Stomach (tissue), 9 donors: ENCODE measurements around the gene ZNF576. TPM values are rescaled to one million over a fixed set of nuclear protein-coding genes. Genes with fewer than 3 reads are reported as not detected.
A peak's percentile ranks its signal among the peaks of the same experiment; 100 is the strongest.

Experiments used
- DNase-seq, 2 donors: peaks; one replicate each; pipeline versions ENCODE4 v3.0.0 to v3.0.0-alpha.2; 2013 to 2019
- H3K27ac ChIP-seq, 5 donors: fragments of 200-600 bp in 4 of 5; sonication (generic) in 4 of 5; one replicate each; pipeline ENCODE4 v1.5.1; 2013 to 2019; ENCODE audit warnings: mild to moderate bottlenecking in 1 of 5, moderate library complexity in 1 of 5
- H3K27me3 ChIP-seq, 3 donors: fragments of 200-600 bp; sonication (generic); one replicate each; pipeline ENCODE4 v1.5.1; 2017 to 2019; ENCODE audit warnings: mixed run types in 1 of 3
- H3K36me3 ChIP-seq, 4 donors: fragments of 200-600 bp; sonication (generic); 1 replicate in 3 of 4; 2 replicates in 1 of 4; pipeline ENCODE4 v1.5.1; 2016 to 2019
- H3K4me1 ChIP-seq, 4 donors: fragments of 200-600 bp; sonication (generic); one replicate each; pipeline ENCODE4 v1.5.1; 2016 to 2019
- H3K4me3 ChIP-seq, 4 donors: fragments of 200-600 bp; sonication (generic) in 3 of 4; one replicate each; pipeline ENCODE4 v1.5.1; 2016 to 2019; ENCODE audit warnings: mild to moderate bottlenecking in 1 of 4
- H3K9me3 ChIP-seq, 4 donors: fragments of 200-600 bp; sonication (generic); one replicate each; pipeline ENCODE4 v1.5.1; 2016 to 2019
- EP300 ChIP-seq: sonication (generic); formaldehyde crosslinking; IDR thresholded peaks from one replicate; pipeline ENCODE4 v1.6.1; 2017; ENCODE audit warnings: antibody characterized with exemption
- POLR2A ChIP-seq, 4 donors: fragments of 450-650 bp; IDR thresholded peaks; one replicate each; pipeline ENCODE4 v1.6.1; 2016; ENCODE audit warnings: antibody characterized with exemption in 4 of 4, control low read depth in 2 of 4, mild to moderate bottlenecking in 1 of 4, moderate library complexity in 1 of 4
- POLR2AphosphoS5 ChIP-seq, 3 donors: sonication (generic); formaldehyde crosslinking; IDR thresholded peaks; one replicate each; pipeline ENCODE4 v1.6.1; 2016; ENCODE audit warnings: antibody characterized with exemption in 3 of 3
- WGBS, 5 donors: extraction: QIAGEN DNeasy Blood & Tissue Kit in 3 of 5; methylation state at CpG; one replicate each; pipeline versions ENCODE4 v1.1.5 to v1.1.7; 2013 to 2018; 5-methylcytosine and 5-hydroxymethylcytosine counted together
- intact Hi-C: fragments of 100-400 bp; cut with DNase I; formaldehyde crosslinking; loops from one replicate; pipeline ENCODE4 v1.15.1; 2023; ENCODE audit warnings: low total_unique reads
- polyA plus RNA-seq, 3 donors: library from polyadenylated mRNA; stranded (reverse); fragments of 200-250 nt; gene quantifications; one replicate each; pipeline ENCODE4 v1.2.3, GENCODE V29; 2013
- total RNA-seq, 5 donors: library from RNA; depleted of rRNA; stranded (reverse); fragments of >200 nt; gene quantifications; one replicate each; pipeline versions ENCODE4 v1.1.0 to v1.2.3, GENCODE V29; 2014 to 2016
- TF ChIP-seq, protein P1 (sequence below), 7 experiments: fragments of 450-650 bp in 4 of 7; fragments of 200-600 bp in 3 of 7; sonication (generic) in 3 of 7; IDR thresholded peaks; one replicate each; pipeline ENCODE4 v1.5.1; 2016 to 2019; ENCODE audit warnings: antibody characterized with exemption in 7 of 7, control low read depth in 2 of 7, mild to moderate bottlenecking in 1 of 7
- donor health status: healthy with polysubstance abuse.
- donor health status: Bipolar disorder and iron deficiency.
- donor health status: healthy.

The ZNF576 gene
- total and polyA plus RNA-seq, 8 donors = 4.2 to 21.6 (median 15.6) TPM; not detected in 1

DNA sequence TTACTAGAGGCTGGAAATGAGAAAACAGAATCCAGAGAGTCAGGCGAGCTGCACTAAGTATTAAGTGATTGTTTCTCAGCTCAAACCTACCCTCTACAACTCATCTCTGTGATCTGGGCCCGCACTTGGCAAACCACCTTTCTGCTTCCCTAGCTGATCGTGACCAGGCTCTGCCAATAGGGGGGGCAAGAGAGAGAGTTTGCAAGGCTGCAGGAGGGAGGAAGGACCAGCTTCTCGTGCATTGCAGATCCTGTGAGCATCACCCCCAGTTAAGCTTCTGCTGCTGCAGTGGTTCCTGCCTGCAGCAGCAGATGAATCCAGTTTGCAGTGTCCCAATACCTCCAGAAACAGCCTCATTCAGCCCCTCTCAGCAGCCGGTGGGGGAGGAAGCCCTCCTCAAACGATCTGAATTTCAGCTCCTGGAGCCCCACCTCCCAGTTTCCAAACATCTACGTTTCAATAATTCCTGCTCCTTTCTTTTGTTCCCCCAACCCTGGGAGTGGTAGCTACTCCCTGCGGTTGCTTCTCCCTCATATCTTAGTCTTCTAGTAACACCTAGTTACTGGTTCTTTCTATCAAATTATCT is 41.1 kb upstream of the ZNF576 start:
- DNase-seq = peak; percentile 78 to 91
- intact Hi-C loops = loop anchor here (10.0 kb wide), 1 partner anchor 100 kb away; no protein-coding TSS in a partner anchor
- H3K27me3 ChIP-seq = no peaks in the 10 kb centered on the region
- TF ChIP-seq POLR2AphosphoS5 (IDR thresholded peaks at IDR 0.05) = no peak
- TF ChIP-seq, protein P1, sequence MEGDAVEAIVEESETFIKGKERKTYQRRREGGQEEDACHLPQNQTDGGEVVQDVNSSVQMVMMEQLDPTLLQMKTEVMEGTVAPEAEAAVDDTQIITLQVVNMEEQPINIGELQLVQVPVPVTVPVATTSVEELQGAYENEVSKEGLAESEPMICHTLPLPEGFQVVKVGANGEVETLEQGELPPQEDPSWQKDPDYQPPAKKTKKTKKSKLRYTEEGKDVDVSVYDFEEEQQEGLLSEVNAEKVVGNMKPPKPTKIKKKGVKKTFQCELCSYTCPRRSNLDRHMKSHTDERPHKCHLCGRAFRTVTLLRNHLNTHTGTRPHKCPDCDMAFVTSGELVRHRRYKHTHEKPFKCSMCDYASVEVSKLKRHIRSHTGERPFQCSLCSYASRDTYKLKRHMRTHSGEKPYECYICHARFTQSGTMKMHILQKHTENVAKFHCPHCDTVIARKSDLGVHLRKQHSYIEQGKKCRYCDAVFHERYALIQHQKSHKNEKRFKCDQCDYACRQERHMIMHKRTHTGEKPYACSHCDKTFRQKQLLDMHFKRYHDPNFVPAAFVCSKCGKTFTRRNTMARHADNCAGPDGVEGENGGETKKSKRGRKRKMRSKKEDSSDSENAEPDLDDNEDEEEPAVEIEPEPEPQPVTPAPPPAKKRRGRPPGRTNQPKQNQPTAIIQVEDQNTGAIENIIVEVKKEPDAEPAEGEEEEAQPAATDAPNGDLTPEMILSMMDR (IDR thresholded peaks at IDR 0.05) = peak in 5 of 7 experiments; percentile 14 to 63 (median 53)
- no peaks in the 10 kb centered on the region for H3K4me1 ChIP-seq
- H3K9me3 ChIP-seq = no peaks in the 10 kb centered on the region
- H3K36me3 ChIP-seq = peaks cover 34 to 98% (median 89%) of the 10 kb centered on the region in 4 donors
- 29 to 38% (median 33%) methylated on average over 8 of the region's 8 CpGs for WGBS, 5 donors
- no peak overlapping the region for H3K4me3 ChIP-seq
- H3K27ac ChIP-seq = no peak overlapping the region

DNA sequence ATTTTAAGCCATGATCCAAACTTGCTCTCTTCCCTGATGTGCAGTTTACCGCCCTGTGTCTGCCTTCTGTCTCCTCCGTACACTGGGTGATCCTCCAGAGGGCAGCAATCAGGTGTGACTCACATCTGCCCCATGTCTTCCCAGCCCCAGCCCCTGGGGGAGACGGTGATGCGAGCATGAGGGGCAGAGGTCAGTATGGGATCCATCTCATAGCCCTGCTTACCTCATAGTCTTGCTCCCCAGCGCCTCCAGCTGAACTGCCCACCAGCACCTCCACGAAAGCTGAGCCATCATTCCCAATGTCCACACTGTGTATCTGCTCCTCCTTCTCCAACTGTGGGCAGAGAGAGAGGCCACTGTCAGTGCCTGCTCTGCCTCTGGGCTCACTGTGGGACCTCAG is 35.7 kb upstream of the ZNF576 start:
- WGBS, 5 donors = 76 to 86% (median 80%) methylated on average over 6 of the region's 6 CpGs
- H3K36me3 ChIP-seq = peaks cover 8 to 63% (median 50%) of the 10 kb centered on the region in 4 donors
- H3K4me1 ChIP-seq = peaks cover 0 to 25% (median 10%) of the 10 kb centered on the region in 4 donors
- H3K9me3 ChIP-seq = no peaks in the 10 kb centered on the region
- no peak overlapping the region for H3K4me3 ChIP-seq
- no peak for DNase-seq
- intact Hi-C loops = no loop called here
- TF ChIP-seq POLR2A (IDR thresholded peaks at IDR 0.05) = no peak
- TF ChIP-seq, protein P1 (IDR thresholded peaks at IDR 0.05) = no peak
- TF ChIP-seq POLR2AphosphoS5 (IDR thresholded peaks at IDR 0.05) = no peak
- TF ChIP-seq EP300 = no peak
- H3K27me3 ChIP-seq = no peaks in the 10 kb centered on the region
- peak overlapping the region in 1 of 5 donors; percentile 78 for H3K27ac ChIP-seq

DNA sequence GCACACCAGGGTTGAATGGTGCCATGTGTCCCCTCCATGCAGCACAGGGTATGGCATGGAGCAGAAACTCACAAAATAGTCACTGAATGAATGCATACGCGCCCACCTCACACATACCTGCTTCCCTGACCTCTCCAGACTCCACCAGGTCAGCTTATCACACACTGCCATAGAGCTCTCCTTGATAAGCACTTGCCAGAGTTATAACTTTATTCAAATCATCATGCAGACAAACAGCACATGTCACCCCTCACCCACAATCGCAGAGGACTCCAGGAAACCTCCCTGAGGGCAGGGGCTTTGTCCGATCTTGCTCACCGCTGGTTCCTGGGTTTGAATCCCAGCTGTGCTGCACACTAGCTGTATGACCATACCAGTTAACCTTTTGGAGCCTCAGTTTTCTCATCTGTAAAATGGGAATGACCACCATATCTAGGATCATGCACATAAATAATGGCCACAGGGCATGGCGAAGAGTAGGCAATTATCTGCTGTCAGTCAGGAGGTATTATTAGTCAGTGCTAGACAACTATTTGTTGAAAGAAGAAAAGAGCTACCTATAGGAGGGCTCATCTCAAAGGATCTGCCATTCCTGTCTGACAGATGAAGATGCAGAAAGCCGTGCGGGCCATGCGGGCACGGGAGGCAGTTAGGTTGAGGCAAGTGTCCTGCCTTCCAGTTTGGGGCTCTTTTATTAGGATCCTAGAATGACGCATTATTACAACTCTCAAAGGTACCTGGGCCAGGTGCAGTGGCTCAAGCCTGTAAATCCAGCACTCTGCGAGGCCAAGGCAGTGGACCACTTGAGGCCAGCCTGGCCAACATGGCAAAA is 35.0 kb upstream of the ZNF576 start:
- Histone ChIP-seq H3K4me1 (peaks cover 0 to 25% (median 10%) of the 10 kb centered on the region in 4 donors), H3K36me3 (peaks cover 8 to 56% (median 43%) of the 10 kb centered on the region in 4 donors), H3K27me3 (no peaks in the 10 kb centered on the region), H3K4me3 (no peak overlapping the region), H3K27ac (peak overlapping the region in 4 of 5 donors; percentile 69 to 78 (median 74)), H3K9me3 (no peaks in the 10 kb centered on the region)
- WGBS, 5 donors = 83 to 89% (median 87%) methylated on average over 12 of the region's 12 CpGs
- intact Hi-C loops = no loop called here
- no peak for DNase-seq
- TF ChIP-seq POLR2A (IDR thresholded peaks at IDR 0.05) (no peak), POLR2AphosphoS5 (IDR thresholded peaks at IDR 0.05) (no peak), EP300 (no peak)
- TF ChIP-seq, protein P1 (IDR thresholded peaks at IDR 0.05) = no peak

DNA sequence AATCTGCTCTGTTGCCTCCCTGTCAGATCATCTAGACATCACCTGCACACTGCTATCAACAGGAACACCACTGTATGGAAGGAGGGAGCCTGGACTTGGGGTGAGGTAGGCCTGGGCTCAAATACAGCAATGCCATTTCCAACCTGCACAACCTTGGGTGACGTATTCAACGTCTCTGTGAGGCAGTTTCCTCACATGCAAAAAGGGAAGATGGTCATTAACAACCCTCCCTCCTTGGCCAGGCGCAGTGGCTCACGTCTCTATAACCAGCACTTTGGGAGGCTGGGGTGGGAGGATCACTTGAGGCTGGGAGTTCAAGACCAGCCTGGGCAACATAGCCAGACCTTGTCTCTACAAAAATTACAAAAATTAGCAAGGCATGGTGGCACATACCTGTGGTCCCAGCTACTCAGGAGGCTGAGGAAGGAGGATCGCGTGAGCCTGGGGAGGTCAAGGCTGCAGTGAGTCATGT is 34.1 kb upstream of the ZNF576 start:
- Histone ChIP-seq H3K36me3 (peaks cover 8 to 48% (median 35%) of the 10 kb centered on the region in 4 donors), H3K4me1 (peaks cover 0 to 25% (median 10%) of the 10 kb centered on the region in 4 donors), H3K9me3 (no peaks in the 10 kb centered on the region), H3K27ac (peak overlapping the region in 4 of 5 donors; percentile 69 to 78 (median 74)), H3K4me3 (no peak overlapping the region), H3K27me3 (no peaks in the 10 kb centered on the region)
- whole genome bisulfite sequencing, 5 donors = 79 to 87% (median 85%) methylated on average over 6 of the region's 6 CpGs
- no peak for TF ChIP-seq POLR2A (IDR thresholded peaks at IDR 0.05)
- no peak for TF ChIP-seq EP300
- TF ChIP-seq POLR2AphosphoS5 (IDR thresholded peaks at IDR 0.05) = no peak
- TF ChIP-seq, protein P1 (IDR thresholded peaks at IDR 0.05) = no peak
- no peak for DNase-seq
- intact Hi-C loops = no loop called here
